T1000 (cell line): ENCODE measurements around the gene FRAS1.
"Not testable (repeated sequence)": the region's sequence is repeated elsewhere in the genome, so short reads cannot be mapped to it uniquely, and the experiment has no call there.

Source experiments
- DNase-seq: peaks from one replicate; lab custom pipeline; 2025; ENCODE audit warnings: mixed read lengths; lab: John Stamatoyannopoulos, UW

FRAS1 gene

DNA sequence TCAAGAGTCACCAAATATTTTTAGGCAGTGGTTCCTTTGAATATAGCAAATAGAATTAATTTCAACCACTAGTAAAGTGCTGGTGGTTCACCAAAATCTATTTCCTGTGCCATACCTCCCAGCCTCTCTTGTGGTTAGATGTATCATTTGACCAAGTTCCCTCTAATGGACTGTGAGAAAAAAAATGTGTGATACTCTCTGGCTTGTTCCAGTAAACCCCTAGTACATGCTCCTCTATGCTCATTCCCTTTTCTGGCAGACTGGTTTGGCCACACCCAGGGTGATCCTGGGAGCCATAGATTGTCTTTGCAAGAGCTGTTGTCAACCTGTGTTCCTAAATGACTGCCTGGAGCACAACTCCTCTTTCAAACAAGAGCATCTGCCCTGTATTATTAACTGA, 109.5 kb downstream of the FRAS1 start:
- no peak for DNase-seq

DNA sequence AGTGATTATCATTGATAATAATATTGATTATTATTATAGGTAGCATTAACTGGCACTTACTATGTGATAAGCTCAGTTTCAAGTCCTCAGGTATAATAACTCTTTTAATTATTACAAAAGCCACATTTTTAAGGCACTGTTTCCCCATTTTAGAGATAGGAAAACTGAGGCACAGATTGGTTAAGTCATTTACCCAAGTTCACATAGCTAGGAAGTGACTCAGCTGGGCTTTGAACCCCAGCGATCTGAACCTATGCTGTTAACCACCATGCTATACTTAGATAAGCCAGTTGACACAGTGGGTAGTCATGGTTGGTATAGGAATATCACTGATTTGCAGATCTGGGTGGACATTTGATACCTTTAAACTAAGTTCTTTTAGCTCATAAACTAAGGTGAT, 110.4 kb downstream of the FRAS1 start:
- DNase-seq, result no peak

DNA sequence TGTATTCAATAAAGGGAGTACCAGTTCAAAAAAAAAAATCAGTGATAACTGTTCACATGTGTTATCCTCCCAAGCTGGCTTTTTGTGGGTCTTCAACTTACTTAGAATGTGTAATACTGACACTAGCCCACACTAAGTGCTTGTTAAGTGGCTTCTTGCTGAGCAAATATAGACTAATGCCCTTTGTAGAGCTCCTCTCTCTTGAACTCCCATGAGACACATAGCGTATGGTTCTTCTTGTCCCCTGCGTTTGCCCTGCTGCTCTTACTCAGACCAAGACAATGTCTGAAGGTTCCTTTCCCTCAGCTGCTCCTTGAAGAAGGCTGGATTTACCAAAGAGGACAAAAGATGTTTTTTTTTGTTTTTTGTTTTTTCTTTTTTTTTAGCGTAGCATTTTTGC, 110.9 kb downstream of the FRAS1 start:
- no peak for DNase-seq

GRCh38 chr4:78169728-78170127, 112.6 kb downstream of the FRAS1 start:
- DNase-seq, result no peak

- DNase-seq, result no peak
Observed at GRCh38 chr4:78171482-78171881, 114.4 kb downstream of the FRAS1 start.

- no peak for DNase-seq
Observed at GRCh38 chr4:78174891-78175290, 117.8 kb downstream of the FRAS1 start.

DNA sequence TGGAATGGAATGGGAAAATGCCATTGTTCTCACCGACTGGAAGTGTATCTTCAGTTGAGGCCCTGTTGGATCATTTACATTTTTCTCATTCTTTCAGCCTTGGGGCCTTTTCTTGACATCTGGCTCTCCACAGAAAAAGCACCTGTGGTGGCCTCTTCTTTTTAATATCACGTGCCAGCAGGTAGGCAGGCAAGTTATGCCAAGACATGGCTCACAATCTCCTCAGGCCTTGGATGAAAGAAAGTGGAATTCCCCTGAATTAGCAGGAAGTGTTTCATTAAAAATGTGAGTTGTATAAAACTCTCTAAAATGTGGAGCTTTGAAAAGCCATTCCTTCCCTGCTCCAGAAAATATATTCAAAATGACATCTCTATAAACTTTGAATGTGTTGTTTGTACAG, 122.1 kb downstream of the FRAS1 start:
- no peak for DNase-seq

GRCh38 chr4:78181681-78182234, 124.6 kb downstream of the FRAS1 start:
- not testable (repeated sequence) for DNase-seq

GRCh38 chr4:78184584-78184983, 127.5 kb downstream of the FRAS1 start:
- DNase-seq, result no peak

- no peak for DNase-seq
Observed at GRCh38 chr4:78185117-78185516, 128.0 kb downstream of the FRAS1 start.

DNA sequence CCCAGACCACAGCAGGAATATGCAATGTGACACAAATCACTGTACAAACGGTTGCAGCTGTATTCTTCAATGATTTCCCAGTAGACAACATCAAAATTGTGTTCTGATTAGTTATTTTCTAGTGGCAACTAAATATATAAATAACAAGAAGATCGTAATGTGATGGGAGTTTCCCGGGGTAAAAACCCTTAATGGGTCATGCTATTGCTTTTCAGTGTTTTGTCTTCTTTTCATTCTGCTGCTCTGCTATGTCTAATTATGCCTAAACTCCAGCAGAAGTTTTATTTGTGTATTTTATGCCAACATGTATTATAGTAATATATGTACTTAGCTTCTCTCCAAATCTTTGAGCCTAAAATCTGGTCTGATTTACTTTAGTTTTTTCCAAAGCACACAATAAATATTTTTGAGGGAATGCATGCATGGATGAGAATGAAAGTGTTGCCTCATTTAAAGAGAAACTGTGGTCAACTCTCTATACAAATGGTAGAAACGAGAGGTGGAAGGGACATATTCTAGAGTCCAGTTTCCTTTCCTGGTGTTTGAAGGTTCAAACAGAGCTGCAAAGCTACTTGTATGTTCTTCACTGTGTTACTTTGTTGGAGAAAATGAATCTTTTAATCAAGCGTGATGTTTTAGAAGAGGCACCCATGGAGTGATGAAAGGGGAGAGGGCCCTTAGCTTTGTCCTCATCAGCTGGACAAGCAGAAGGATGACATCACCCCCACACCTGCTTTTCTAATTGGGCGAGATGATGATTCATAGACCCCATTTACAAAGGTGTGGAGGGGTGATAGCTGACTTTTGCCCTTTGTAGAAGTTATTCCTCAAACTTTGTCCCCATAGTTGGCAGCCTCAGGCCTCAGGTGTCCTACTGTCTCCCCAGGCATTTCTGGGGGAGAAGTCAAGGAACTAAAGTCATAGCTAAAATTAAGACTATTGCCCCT, 129.7 kb downstream of the FRAS1 start:
- DNase-seq, result no peak

DNA sequence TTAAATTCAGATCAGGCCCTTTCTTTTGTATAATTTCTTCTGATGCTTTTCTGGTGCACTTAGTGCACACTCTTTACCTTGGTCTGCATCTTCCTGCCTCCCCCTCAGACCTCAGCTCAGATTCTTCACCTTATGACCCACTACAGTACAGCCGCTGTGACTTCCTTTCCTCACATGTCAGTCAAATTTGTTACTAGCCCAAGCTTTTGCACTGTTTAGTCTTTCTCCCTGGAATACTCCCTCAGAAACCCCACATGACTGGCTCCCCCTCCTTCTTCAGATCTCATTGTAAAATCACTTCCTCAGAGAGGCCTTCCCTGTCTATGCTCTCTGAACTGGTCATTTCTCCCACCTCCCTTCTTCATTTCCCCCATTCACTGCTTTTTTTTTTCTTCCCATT, 132.9 kb downstream of the FRAS1 start:
- no peak for DNase-seq

DNA sequence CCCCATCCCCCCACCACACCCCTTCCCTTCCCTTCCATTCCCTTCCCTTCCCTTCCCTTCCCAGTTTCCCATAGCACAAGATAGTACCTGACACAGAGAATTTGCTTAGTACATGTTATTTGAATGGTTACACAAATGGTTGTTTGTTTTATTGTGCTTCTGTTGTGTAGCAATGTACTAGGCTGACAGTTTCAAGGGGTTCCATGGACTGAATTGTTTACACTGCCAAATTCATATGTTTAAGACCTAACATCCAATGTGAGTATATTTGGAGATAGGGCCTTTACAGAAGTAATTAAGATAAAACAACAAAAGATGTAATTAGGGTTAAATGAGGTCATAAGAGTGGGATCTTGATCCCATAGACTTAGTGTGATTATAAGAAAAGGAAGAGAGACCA, 133.5 kb downstream of the FRAS1 start:
- no peak for DNase-seq

GRCh38 chr4:78197947-78198346, 140.8 kb downstream of the FRAS1 start:
- no peak for DNase-seq

DNA sequence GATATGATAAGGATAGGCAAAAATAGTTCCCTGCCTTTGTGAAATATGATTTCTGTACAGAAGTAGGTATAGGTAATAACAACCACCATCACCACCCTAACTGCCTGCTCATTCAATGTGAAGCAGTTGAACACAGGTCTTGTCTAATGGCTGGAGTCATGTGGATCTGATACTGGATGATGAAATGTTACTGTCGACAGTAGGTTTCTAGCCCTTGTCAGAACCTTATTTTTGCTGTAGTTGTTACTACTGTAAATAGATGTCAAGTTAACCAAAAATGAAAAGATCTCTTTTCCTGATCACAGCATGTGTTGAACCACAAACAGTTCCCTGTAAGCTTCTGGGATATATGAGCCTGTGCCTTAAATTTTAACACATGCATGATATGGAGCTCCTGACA, 142.9 kb downstream of the FRAS1 start:
- DNase-seq, result no peak

DNA sequence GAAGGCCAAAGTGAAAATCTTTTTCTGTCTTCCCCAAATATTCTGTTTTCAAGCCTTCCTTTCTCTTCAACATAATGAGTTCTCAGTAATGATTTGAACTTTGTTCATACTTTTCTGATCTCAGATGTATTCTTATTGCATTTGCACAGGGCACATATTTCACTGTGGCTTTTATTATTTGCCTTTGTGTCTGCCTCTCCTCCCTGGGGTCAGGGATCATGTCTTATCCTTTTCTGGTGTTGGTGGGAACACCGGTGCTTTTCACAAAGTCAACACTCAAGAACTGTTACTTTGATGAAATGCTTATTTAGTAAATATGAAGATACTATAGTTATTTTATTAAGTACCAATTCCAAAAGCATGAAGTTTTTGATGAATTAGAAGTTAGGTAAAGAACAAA, 143.8 kb downstream of the FRAS1 start:
- DNase-seq, result no peak

DNA sequence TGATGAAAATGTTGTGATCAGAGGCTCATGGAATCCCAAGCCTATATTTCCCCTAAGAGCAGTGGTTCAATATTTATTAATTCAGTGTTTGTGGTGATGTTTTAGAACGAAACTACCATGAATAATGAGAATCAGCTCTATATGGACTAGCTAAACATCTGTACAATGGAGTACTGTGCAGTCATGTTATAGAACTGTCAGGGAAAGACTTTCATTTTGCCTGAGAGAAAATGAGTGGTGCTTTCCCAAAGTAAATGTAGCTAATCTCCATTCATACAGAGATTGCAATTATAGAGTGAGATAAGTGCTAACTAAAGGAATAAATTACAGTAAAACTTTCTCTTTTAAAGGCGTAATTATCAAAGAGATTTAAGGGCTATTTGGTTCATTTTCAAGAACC, 147.1 kb downstream of the FRAS1 start:
- no peak for DNase-seq

DNA sequence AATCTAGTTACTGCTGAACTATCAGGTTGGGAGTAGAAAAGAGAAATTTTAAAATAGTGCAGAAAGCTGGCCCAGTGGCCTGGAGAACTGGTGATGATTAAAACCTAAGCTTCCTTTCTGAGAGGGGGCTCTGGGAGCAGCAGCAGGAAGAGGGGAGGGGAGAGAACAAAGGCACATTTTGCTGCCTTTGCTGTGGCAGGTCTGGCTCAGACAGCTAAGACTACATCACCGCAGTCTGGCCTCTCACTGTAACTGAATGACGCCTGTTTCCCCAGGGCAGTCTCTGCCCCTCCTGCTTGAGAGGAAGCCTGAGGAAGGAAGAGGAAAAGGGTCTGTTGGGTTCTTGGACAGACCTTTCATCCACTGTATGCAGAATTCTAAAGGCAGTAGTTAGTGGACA, 148.5 kb downstream of the FRAS1 start:
- no peak for DNase-seq

- DNase-seq, result no peak
Observed at GRCh38 chr4:78207541-78207940, 150.4 kb downstream of the FRAS1 start.

DNA sequence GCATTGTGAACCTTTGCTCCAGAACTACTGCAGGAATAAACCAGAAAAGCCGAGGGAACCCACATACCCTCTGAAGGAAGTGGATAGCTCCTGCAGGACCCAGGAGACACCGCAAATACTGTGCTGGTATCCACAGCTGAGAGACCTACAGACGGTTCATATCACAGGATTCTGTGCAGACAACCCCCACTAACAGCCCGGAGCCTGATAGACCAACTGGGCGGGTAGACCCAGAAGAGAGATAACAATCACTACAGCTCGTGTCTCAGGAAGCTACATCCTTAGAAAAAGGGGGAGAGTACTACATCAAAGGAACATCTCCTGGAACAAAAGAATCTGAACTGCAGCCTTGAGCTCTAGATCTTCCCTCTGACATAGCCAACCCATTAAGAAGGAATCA, 150.8 kb downstream of the FRAS1 start:
- no peak for DNase-seq

DNA sequence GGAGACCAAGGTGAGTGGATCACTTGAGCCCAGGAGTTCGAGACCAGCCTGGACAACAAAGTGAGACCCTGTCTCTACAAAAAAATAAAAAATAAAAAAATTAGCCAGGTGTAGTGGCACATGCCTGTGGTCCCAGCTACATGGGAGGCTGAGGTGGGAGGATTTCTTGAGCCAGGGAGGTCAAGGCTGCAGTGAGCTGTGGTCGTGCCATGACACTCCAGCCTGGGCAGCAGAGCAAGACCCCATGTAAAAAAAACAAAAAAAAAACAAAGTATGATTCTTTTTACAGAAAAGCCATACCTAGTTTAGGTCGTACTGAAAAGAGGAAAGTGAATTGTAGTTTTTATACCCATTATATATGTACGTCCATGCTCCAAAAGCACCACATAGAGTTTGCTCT, 151.8 kb downstream of the FRAS1 start:
- not testable (repeated sequence) for DNase-seq

- no peak for DNase-seq
Observed at GRCh38 chr4:78210694-78211410, 153.7 kb downstream of the FRAS1 start.

DNA sequence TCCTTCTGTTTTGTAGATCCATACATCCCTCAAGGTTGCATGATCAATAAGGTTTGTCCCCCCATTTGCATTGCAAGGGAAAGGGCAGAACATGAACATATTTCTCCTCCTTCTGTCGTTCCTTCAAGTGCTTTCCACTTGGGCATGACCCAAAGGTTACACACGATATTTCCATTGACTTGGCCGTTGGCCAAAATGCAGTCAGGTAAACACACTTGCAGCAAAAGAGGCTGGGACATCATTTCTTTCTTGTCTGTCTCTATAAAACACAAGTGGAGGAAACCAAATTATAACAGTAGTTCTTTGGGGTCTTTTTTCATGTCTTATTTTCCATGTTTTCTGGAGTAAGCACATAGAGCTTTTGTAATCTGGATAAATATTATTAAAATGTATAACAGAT, 156.1 kb downstream of the FRAS1 start:
- DNase-seq, result no peak
